Aorta (tissue), 5 donors: ENCODE data around the gene SH3TC1. TPM values are rescaled to one million over a fixed set of nuclear protein-coding genes. Genes with fewer than 3 reads are reported as not detected.
A peak's percentile ranks its signal among the peaks of the same experiment; 100 is the strongest.

Source experiments
- ATAC-seq: fragments of 200-7000 bp; cut with Tn5 transposase; one replicate; pipeline ENCODE4 v1.9.1; 2022; ENCODE audit warnings: moderate library complexity; ENCODE audit not compliant: low FRiP score
- DNase-seq, 2 donors: peaks; one replicate each; pipeline ENCODE4 v3.0.0-alpha.2; 2020
- H3K27ac ChIP-seq, 2 donors: one replicate each; pipeline ENCODE4 v1.5.1; 2013; ENCODE audit warnings: low read length in 2 of 2, mild to moderate bottlenecking in 2 of 2, moderate library complexity in 2 of 2, control low read depth in 1 of 2, inconsistent platforms in 1 of 2, low read depth in 1 of 2
- H3K27me3 ChIP-seq, 2 donors: one replicate each; pipeline ENCODE4 v1.6.1; 2013; ENCODE audit warnings: control low read depth in 1 of 2, low read length in 1 of 2, mild to moderate bottlenecking in 1 of 2, moderate library complexity in 1 of 2; ENCODE audit not compliant: insufficient read depth in 2 of 2, control insufficient read depth in 1 of 2
- H3K36me3 ChIP-seq, 2 donors: one replicate each; pipeline ENCODE4 v1.6.1; 2013; ENCODE audit warnings: control low read depth in 1 of 2, low read length in 1 of 2, mild to moderate bottlenecking in 1 of 2; ENCODE audit not compliant: insufficient read depth in 2 of 2, control insufficient read depth in 1 of 2
- H3K4me1 ChIP-seq, 2 donors: one replicate each; pipeline ENCODE4 v1.6.1; 2013; ENCODE audit warnings: low read length in 2 of 2, control low read depth in 1 of 2, mild to moderate bottlenecking in 1 of 2, moderate library complexity in 1 of 2; ENCODE audit not compliant: insufficient read depth in 2 of 2, control insufficient read depth in 1 of 2
- H3K4me3 ChIP-seq, 2 donors: one replicate each; pipeline ENCODE4 v1.5.1; 2013; ENCODE audit warnings: low read length in 2 of 2, control low read depth in 1 of 2, mild to moderate bottlenecking in 1 of 2
- H3K9me3 ChIP-seq: one replicate; pipeline ENCODE4 v1.6.1; 2013; ENCODE audit warnings: mild to moderate bottlenecking, low read length; ENCODE audit not compliant: control insufficient read depth
- WGBS, 2 donors: extraction: QIAGEN DNeasy Blood & Tissue Kit; methylation state at CpG; one replicate each; pipeline ENCODE4 v1.1.7; 2013; 5-methylcytosine and 5-hydroxymethylcytosine counted together
- intact Hi-C, 2 donors: fragments of 100-400 bp; cut with DNase I; formaldehyde crosslinking; loops; one replicate each; pipeline versions ENCODE4 v1.14.2 to v1.15.0; 2022
- polyA plus RNA-seq, 2 donors: library from polyadenylated mRNA; stranded (reverse); fragments of 200-250 nt; gene quantifications; one replicate each; pipeline ENCODE4 v1.2.3, GENCODE V29; 2013
- total RNA-seq, 2 donors: library from RNA; stranded (reverse); fragmentation: NEBNext Ultra II Directional; extraction: Animal tissue kit (Norgen Biotek cat#: 25700); gene quantifications; one replicate each; pipeline ENCODE4 v1.2.1, GENCODE V29; 2021
- donor health status: healthy with polysubstance abuse.
- donor health status: Bipolar disorder and iron deficiency.
- donor health status: DM: no; HTN: no; CAD: no.
- donor health status: DM: no; HTN: no; CAD: no.
- donor health status: DM: yes; HTN: yes; CAD: no.

SH3TC1 gene
- total and polyA plus RNA-seq, 4 donors = 3.4 to 58.9 (median 21.7) TPM

- Histone ChIP-seq H3K4me3 (no peak overlapping the region), H3K9me3 (no peaks in the 10 kb centered on the region), H3K36me3 (no peaks in the 10 kb centered on the region), H3K27ac (no peak overlapping the region), H3K4me1 (no peaks in the 10 kb centered on the region), H3K27me3 (no peaks in the 10 kb centered on the region)
- WGBS, 2 donors = 92 to 95% methylated on average over 11 of the region's 11 CpGs
- ATAC-seq (no peak), DNase-seq (no peak)
- intact Hi-C loops = no loop called here
Measured at GRCh38 chr4:8182294-8182693, 16.8 kb upstream of the SH3TC1 start.

GRCh38 chr4:8182858-8183725, 16.0 kb upstream of the SH3TC1 start:
- no peak overlapping the region for H3K4me3 ChIP-seq
- no peaks in the 10 kb centered on the region for H3K9me3 ChIP-seq
- 72 to 73% methylated on average over 25 of the region's 25 CpGs for WGBS, 2 donors
- DNase-seq (peak; percentile 78 to 92), ATAC-seq (peak; percentile 80)
- no peaks in the 10 kb centered on the region for H3K4me1 ChIP-seq
- intact Hi-C loops = no loop called here
- no peaks in the 10 kb centered on the region for H3K27me3 ChIP-seq
- no peaks in the 10 kb centered on the region for H3K36me3 ChIP-seq
- H3K27ac ChIP-seq = no peak overlapping the region

GRCh38 chr4:8184061-8184460, 15.0 kb upstream of the SH3TC1 start:
- no peaks in the 10 kb centered on the region for H3K4me1 ChIP-seq
- no peaks in the 10 kb centered on the region for H3K36me3 ChIP-seq
- H3K4me3 ChIP-seq = no peak overlapping the region
- H3K27ac ChIP-seq = no peak overlapping the region
- DNase-seq = no peak
- ATAC-seq = no peak
- no peaks in the 10 kb centered on the region for H3K9me3 ChIP-seq
- 77 to 85% methylated on average over 4 of the region's 4 CpGs for WGBS, 2 donors
- intact Hi-C loops = no loop called here
- no peaks in the 10 kb centered on the region for H3K27me3 ChIP-seq

- H3K4me1 ChIP-seq = no peaks in the 10 kb centered on the region
- no peaks in the 10 kb centered on the region for H3K9me3 ChIP-seq
- no peak overlapping the region for H3K27ac ChIP-seq
- ATAC-seq = no peak
- no peak for DNase-seq
- H3K27me3 ChIP-seq = no peaks in the 10 kb centered on the region
- no peaks in the 10 kb centered on the region for H3K36me3 ChIP-seq
- 33 to 52% methylated on average over 9 of the region's 9 CpGs for WGBS, 2 donors
- intact Hi-C loops = no loop called here
- no peak overlapping the region for H3K4me3 ChIP-seq
Measured at GRCh38 chr4:8185295-8185694, 13.8 kb upstream of the SH3TC1 start.

- no peaks in the 10 kb centered on the region for H3K4me1 ChIP-seq
- DNase-seq (no peak), ATAC-seq (no peak)
- H3K9me3 ChIP-seq = no peaks in the 10 kb centered on the region
- no peaks in the 10 kb centered on the region for H3K36me3 ChIP-seq
- H3K27me3 ChIP-seq = no peaks in the 10 kb centered on the region
- no peak overlapping the region for H3K4me3 ChIP-seq
- 50 to 71% methylated on average over 9 of the region's 9 CpGs for WGBS, 2 donors
- intact Hi-C loops = no loop called here
- no peak overlapping the region for H3K27ac ChIP-seq
Measured at GRCh38 chr4:8185930-8186329, 13.2 kb upstream of the SH3TC1 start.

- no peaks in the 10 kb centered on the region for H3K36me3 ChIP-seq
- H3K4me3 ChIP-seq = no peak overlapping the region
- H3K4me1 ChIP-seq = no peaks in the 10 kb centered on the region
- intact Hi-C loops = no loop called here
- no peak for DNase-seq
- H3K27ac ChIP-seq = no peak overlapping the region
- no peaks in the 10 kb centered on the region for H3K27me3 ChIP-seq
- WGBS, 2 donors = 52% methylated on average over 12 of the region's 12 CpGs
- ATAC-seq = no peak
- no peaks in the 10 kb centered on the region for H3K9me3 ChIP-seq
Measured at GRCh38 chr4:8188085-8188484, 11.0 kb upstream of the SH3TC1 start.

GRCh38 chr4:8188743-8189550, 10.1 kb upstream of the SH3TC1 start:
- Histone ChIP-seq H3K27ac (peak overlapping the region in 1 of 2 donors; percentile 3), H3K4me1 (no peaks in the 10 kb centered on the region), H3K9me3 (no peaks in the 10 kb centered on the region), H3K4me3 (no peak overlapping the region), H3K36me3 (no peaks in the 10 kb centered on the region), H3K27me3 (no peaks in the 10 kb centered on the region)
- peak in 1 of 2 donors; percentile 86 for DNase-seq
- intact Hi-C loops = no loop called here
- WGBS, 2 donors = 8 to 11% methylated on average over 29 of the region's 29 CpGs
- peak; percentile 47 for ATAC-seq

- WGBS, 2 donors = 91% methylated on average over 25 to 26 of the region's 26 CpGs
- no peak overlapping the region for H3K4me3 ChIP-seq
Measured at GRCh38 chr4:8189551-8190466, 9.3 kb upstream of the SH3TC1 start.

More at GRCh38 chr4:8189551-8190466, 9.3 kb upstream of the SH3TC1 start:
- no peaks in the 10 kb centered on the region for H3K4me1 ChIP-seq
- no peak for ATAC-seq
- no peaks in the 10 kb centered on the region for H3K27me3 ChIP-seq
- peak overlapping the region in 1 of 2 donors; percentile 3 for H3K27ac ChIP-seq
- no peaks in the 10 kb centered on the region for H3K36me3 ChIP-seq
- DNase-seq = no peak
- intact Hi-C loops = no loop called here
- H3K9me3 ChIP-seq = no peaks in the 10 kb centered on the region
